Neural crest cell (in vitro differentiated cells): ENCODE measurements around the gene TBL1Y. TPM values are rescaled to one million over a fixed set of nuclear protein-coding genes. Genes with fewer than 3 reads are reported as not detected.

Experiments used
- DNase-seq: peaks from one replicate; pipeline ENCODE4 v3.0.0; 2021; ENCODE audit warnings: low read depth, mixed read lengths, low spot score
- H3K27ac Mint-ChIP-seq: one replicate; pipeline ENCODE4 v1.8.0; 2021; ENCODE audit warnings: mild to moderate bottlenecking, mixed read lengths; ENCODE audit not compliant: unreplicated experiment
- H3K27me3 Mint-ChIP-seq: 2 replicates; pipeline ENCODE4 v1.8.0; 2021; ENCODE audit warnings: low read depth, mild to moderate bottlenecking, mixed read lengths
- H3K36me3 Mint-ChIP-seq: 2 replicates; pipeline ENCODE4 v1.8.0; 2021; ENCODE audit warnings: low read depth, mild to moderate bottlenecking, mixed read lengths
- H3K4me1 Mint-ChIP-seq: 2 replicates; pipeline ENCODE4 v1.8.0; 2021; ENCODE audit warnings: mixed read lengths
- H3K4me3 Mint-ChIP-seq: one replicate; pipeline ENCODE4 v1.8.0; 2021; ENCODE audit warnings: mild to moderate bottlenecking, mixed read lengths
- H3K9me3 Mint-ChIP-seq: 2 replicates; pipeline ENCODE4 v1.8.0; 2021; ENCODE audit warnings: mixed read lengths
- CTCF ChIP-seq: fragments of 200-600 bp; sonication (generic); conservative IDR thresholded peaks from 2 replicates; pipeline ENCODE4 v1.5.0; 2021; ENCODE audit warnings: antibody characterized with exemption, mild to moderate bottlenecking
- total RNA-seq: library from RNA; stranded (reverse); gene quantifications from 2 replicates; pipeline ENCODE4 v1.2.1, GENCODE V29; 2021

The TBL1Y gene
- total RNA-seq, 1 donor from 2014 or later: not detected

GRCh38 chrY:6989886-6990620, 79.6 kb downstream of the TBL1Y start:
- Mint-ChIP-seq H3K27ac (no peak overlapping the region), H3K4me1 (no peaks in the 10 kb centered on the region), H3K4me3 (no peak overlapping the region), H3K27me3 (no peaks in the 10 kb centered on the region), H3K9me3 (no peaks in the 10 kb centered on the region), H3K36me3 (no peaks in the 10 kb centered on the region)
- no peak for DNase-seq
- TF ChIP-seq CTCF: no peak

GRCh38 chrY:6992041-6992440, 81.5 kb downstream of the TBL1Y start:
- Mint-ChIP-seq H3K36me3 (no peaks in the 10 kb centered on the region), H3K9me3 (no peaks in the 10 kb centered on the region), H3K27me3 (no peaks in the 10 kb centered on the region), H3K4me3 (no peak overlapping the region), H3K27ac (no peak overlapping the region), H3K4me1 (no peaks in the 10 kb centered on the region)
- no peak for DNase-seq
- TF ChIP-seq CTCF: no peak

- H3K36me3 Mint-ChIP-seq: no peaks in the 10 kb centered on the region
- TF ChIP-seq CTCF: no peak
- H3K4me3 Mint-ChIP-seq: no peak overlapping the region
- no peak for DNase-seq
- no peaks in the 10 kb centered on the region for H3K9me3 Mint-ChIP-seq
- H3K27me3 Mint-ChIP-seq: no peaks in the 10 kb centered on the region
- H3K4me1 Mint-ChIP-seq: no peaks in the 10 kb centered on the region
- no peak overlapping the region for H3K27ac Mint-ChIP-seq
Measured at GRCh38 chrY:6995987-6996386, 85.5 kb downstream of the TBL1Y start.

GRCh38 chrY:6997503-6998066, 87.1 kb downstream of the TBL1Y start:
- DNase-seq: no peak
- Mint-ChIP-seq H3K4me3 (no peak overlapping the region), H3K9me3 (no peaks in the 10 kb centered on the region), H3K27me3 (no peaks in the 10 kb centered on the region), H3K4me1 (no peaks in the 10 kb centered on the region), H3K36me3 (no peaks in the 10 kb centered on the region), H3K27ac (no peak overlapping the region)
- no peak for TF ChIP-seq CTCF

- H3K27ac Mint-ChIP-seq: no peak overlapping the region
- H3K4me3 Mint-ChIP-seq: no peak overlapping the region
- no peaks in the 10 kb centered on the region for H3K4me1 Mint-ChIP-seq
- H3K9me3 Mint-ChIP-seq: no peaks in the 10 kb centered on the region
- H3K36me3 Mint-ChIP-seq: no peaks in the 10 kb centered on the region
- TF ChIP-seq CTCF: no peak
- no peaks in the 10 kb centered on the region for H3K27me3 Mint-ChIP-seq
- DNase-seq: no peak
Measured at GRCh38 chrY:6999905-7000304, 89.4 kb downstream of the TBL1Y start.
